PC-3 (cell line): ENCODE data around the gene PPP6R1. TPM values are rescaled to one million over a fixed set of nuclear protein-coding genes. Genes with fewer than 3 reads are reported as not detected.

Source experiments
- ATAC-seq: fragments of 200-7000 bp; cut with Tn5 transposase; 2 replicates; pipeline ENCODE4 v1.9.1; 2020; ENCODE audit warnings: mild to moderate bottlenecking, moderate library complexity
- BruUV-seq: library from RNA; stranded (reverse); fragments of 400-500 nt; replicated peaks from 2 replicates; lab custom pipeline; 2021; lab: Mats Ljungman, UMichigan
- CTCF ChIA-PET: fragments of 300-600 bp; sonication (Branson Sonifier 250); formaldehyde crosslinking; loops from one replicate; lab custom pipeline; 2022; ENCODE audit warnings: antibody characterized with exemption; lab: Charles Lee
- POLR2A ChIA-PET: fragments of 300-600 bp; sonication (Branson Sonifier 250); formaldehyde crosslinking; loops from one replicate; lab custom pipeline; 2022; ENCODE audit warnings: antibody characterized with exemption; ENCODE audit not compliant: unreplicated experiment; lab: Charles Lee
- DNase-seq: peaks from one replicate; pipeline ENCODE4 v3.0.0-alpha.2; 2015
- H2AFZ ChIP-seq: fragments of 300-600 bp; sonication (generic); 2 replicates; pipeline ENCODE4 v1.6.0; 2016; ENCODE audit warnings: antibody characterized with exemption, low read length
- H3F3A ChIP-seq: fragments of 300-600 bp; sonication (generic); one replicate; pipeline ENCODE4 v1.6.0; 2017; ENCODE audit warnings: antibody characterized with exemption, low read length, control low read depth, mild to moderate bottlenecking; ENCODE audit not compliant: unreplicated experiment
- H3K27ac ChIP-seq: fragments of 300-600 bp; sonication (generic); 2 replicates; pipeline ENCODE4 v1.5.1; 2016; ENCODE audit warnings: mild to moderate bottlenecking, low read length
- H3K27me3 ChIP-seq: fragments of 300-600 bp; sonication (generic); 2 replicates; pipeline ENCODE4 v1.6.1; 2016; ENCODE audit warnings: low read length, mixed read lengths
- H3K36me3 ChIP-seq: fragments of 300-600 bp; sonication (generic); 2 replicates; pipeline ENCODE4 v1.6.1; 2016; ENCODE audit warnings: low read depth, mixed run types, low read length, mixed read lengths
- H3K4me1 ChIP-seq: fragments of 300-600 bp; sonication (generic); 2 replicates; pipeline ENCODE4 v1.5.1; 2016; ENCODE audit warnings: low read length; ENCODE audit not compliant: insufficient read depth
- H3K4me2 ChIP-seq: fragments of 300-600 bp; sonication (generic); 2 replicates; pipeline ENCODE4 v1.6.0; 2016; ENCODE audit warnings: low read length
- H3K4me3 ChIP-seq: fragments of 300-600 bp; sonication (generic); 2 replicates; pipeline ENCODE4 v1.5.1; 2016; ENCODE audit warnings: mild to moderate bottlenecking, low read length, mixed read lengths
- H3K79me2 ChIP-seq: fragments of 300-600 bp; sonication (generic); 2 replicates; pipeline ENCODE4 v1.6.1; 2017; ENCODE audit warnings: low read length, mixed read lengths
- H3K9ac ChIP-seq: fragments of 300-600 bp; sonication (generic); 2 replicates; pipeline ENCODE4 v1.6.0; 2016; ENCODE audit warnings: mild to moderate bottlenecking, low read length
- H3K9me2 ChIP-seq: fragments of 300-600 bp; sonication (generic); replicated peaks from 2 replicates; pipeline ENCODE4 v1.6.1; 2016; ENCODE audit warnings: mixed run types, low read length, mixed read lengths
- H3K9me3 ChIP-seq: fragments of 300-600 bp; sonication (generic); 2 replicates; pipeline ENCODE4 v1.6.1; 2016; ENCODE audit warnings: low read length, mixed read lengths
- H4K20me1 ChIP-seq: fragments of 300-600 bp; sonication (generic); 2 replicates; pipeline ENCODE4 v1.6.1; 2016; ENCODE audit warnings: low read length, mixed read lengths
- CTCF ChIP-seq: fragments of 300-600 bp; sonication (generic); conservative IDR thresholded peaks from 2 replicates; pipeline ENCODE4 v1.5.1; 2017; ENCODE audit warnings: antibody characterized with exemption, low read depth, mild to moderate bottlenecking, low read length
- EZH2 ChIP-seq: fragments of 300-600 bp; sonication (generic); IDR thresholded peaks from one replicate; pipeline ENCODE4 v1.6.1; 2017; ENCODE audit warnings: antibody characterized with exemption, mild to moderate bottlenecking, low read length; ENCODE audit not compliant: unreplicated experiment
- EZH2phosphoT487 ChIP-seq: fragments of 300-600 bp; sonication (generic); IDR thresholded peaks from 2 replicates; pipeline ENCODE4 v1.6.1; 2018; ENCODE audit warnings: mild to moderate bottlenecking, antibody characterized with exemption, low read length, borderline replicate concordance
- intact Hi-C: fragments of 100-400 bp; cut with micrococcal nuclease; formaldehyde crosslinking; loops from 2 replicates; pipeline ENCODE4 v1.9.0; 2023
- total RNA-seq: library from RNA; depleted of rRNA; stranded (reverse); fragments of >200 nt; gene quantifications from 2 replicates; pipeline ENCODE4 v1.2.3, GENCODE V29; 2014

PPP6R1 gene
- total RNA-seq, 1 experiment from 2014 or later, result 159 TPM

GRCh38 chr19:55231391-55232285, 27.2 kb downstream of the PPP6R1 start:
- BruUV-seq, result no TSS peak
- ChIA-PET CTCF (no interaction called here), POLR2A (no interaction called here)
- intact Hi-C loops, result no loop called here
- Histone ChIP-seq H3K9me2 (no peaks in the 10 kb centered on the region), H4K20me1 (0 out of 2 replicates have a peak, but pooled peaks cover 8% of the 10 kb centered on the region), H3F3A (no peaks in the 10 kb centered on the region), H3K9ac (no peak overlapping the region), H3K36me3 (peaks cover 48% of the 10 kb centered on the region), H3K4me3 (no peak overlapping the region), H3K4me1 (no peaks in the 10 kb centered on the region), H3K9me3 (no peaks in the 10 kb centered on the region), H3K4me2 (no peak overlapping the region), H3K27ac (no peak overlapping the region), H3K27me3 (no peaks in the 10 kb centered on the region), H3K79me2 (no peaks in the 10 kb centered on the region), H2AFZ (no peak overlapping the region)
- DNase-seq (no peak), ATAC-seq (no peak)
- TF ChIP-seq EZH2phosphoT487 (no peak), CTCF (no peak), EZH2 (no peak)

- Histone ChIP-seq H3F3A (no peaks in the 10 kb centered on the region), H3K4me3 (no peak overlapping the region), H3K4me2 (no peak overlapping the region), H3K9me3 (no peaks in the 10 kb centered on the region), H3K36me3 (peaks cover 39% of the 10 kb centered on the region), H3K27me3 (no peaks in the 10 kb centered on the region), H4K20me1 (0 out of 2 replicates have a peak, but pooled peaks cover 8% of the 10 kb centered on the region), H3K27ac (no peak overlapping the region), H3K4me1 (no peaks in the 10 kb centered on the region), H2AFZ (no peak overlapping the region), H3K79me2 (no peaks in the 10 kb centered on the region), H3K9ac (no peak overlapping the region), H3K9me2 (no peaks in the 10 kb centered on the region)
- ChIA-PET POLR2A (no interaction called here), CTCF (no interaction called here)
- TF ChIP-seq EZH2phosphoT487 (no peak), EZH2 (no peak), CTCF (no peak)
- ATAC-seq (no peak), DNase-seq (no peak)
- intact Hi-C loops, result no loop called here
- BruUV-seq, result no TSS peak
Observed at GRCh38 chr19:55230780-55231179, 28.0 kb downstream of the PPP6R1 start.

GRCh38 chr19:55230329-55230728, 28.5 kb downstream of the PPP6R1 start:
- H3F3A ChIP-seq, result no peaks in the 10 kb centered on the region
- H3K79me2 ChIP-seq, result no peaks in the 10 kb centered on the region
- TF ChIP-seq CTCF, result no peak
- H3K27ac ChIP-seq, result no peak overlapping the region
- H3K27me3 ChIP-seq, result no peaks in the 10 kb centered on the region
- no peak overlapping the region for H3K9ac ChIP-seq
- no peaks in the 10 kb centered on the region for H3K9me3 ChIP-seq
- no peak overlapping the region for H3K4me3 ChIP-seq
- ATAC-seq, result no peak
- no peaks in the 10 kb centered on the region for H3K4me1 ChIP-seq
- no peaks in the 10 kb centered on the region for H3K9me2 ChIP-seq
- 0 out of 2 replicates have a peak, but pooled peaks cover 8% of the 10 kb centered on the region for H4K20me1 ChIP-seq
- H2AFZ ChIP-seq, result no peak overlapping the region
- H3K36me3 ChIP-seq, result peaks cover 39% of the 10 kb centered on the region
- no TSS peak for BruUV-seq
- H3K4me2 ChIP-seq, result no peak overlapping the region
- ChIA-PET CTCF (no interaction called here), POLR2A (no interaction called here)
- intact Hi-C loops, result no loop called here
- DNase-seq, result no peak
